SH-SY5Y (cell line): ENCODE data around the gene ZAR1L.

Experiments used
- GATA2 ChIP-seq: IDR thresholded peaks from 2 replicates; pipeline ENCODE4 v1.6.1; 2011; ENCODE audit warnings: mild to moderate bottlenecking, low read depth, low read length
- GATA3 ChIP-seq: IDR thresholded peaks from 2 replicates; pipeline ENCODE4 v1.6.1; 2011; ENCODE audit warnings: low read depth, mild to moderate bottlenecking, low read length, moderate library complexity

Gene ZAR1L

DNA sequence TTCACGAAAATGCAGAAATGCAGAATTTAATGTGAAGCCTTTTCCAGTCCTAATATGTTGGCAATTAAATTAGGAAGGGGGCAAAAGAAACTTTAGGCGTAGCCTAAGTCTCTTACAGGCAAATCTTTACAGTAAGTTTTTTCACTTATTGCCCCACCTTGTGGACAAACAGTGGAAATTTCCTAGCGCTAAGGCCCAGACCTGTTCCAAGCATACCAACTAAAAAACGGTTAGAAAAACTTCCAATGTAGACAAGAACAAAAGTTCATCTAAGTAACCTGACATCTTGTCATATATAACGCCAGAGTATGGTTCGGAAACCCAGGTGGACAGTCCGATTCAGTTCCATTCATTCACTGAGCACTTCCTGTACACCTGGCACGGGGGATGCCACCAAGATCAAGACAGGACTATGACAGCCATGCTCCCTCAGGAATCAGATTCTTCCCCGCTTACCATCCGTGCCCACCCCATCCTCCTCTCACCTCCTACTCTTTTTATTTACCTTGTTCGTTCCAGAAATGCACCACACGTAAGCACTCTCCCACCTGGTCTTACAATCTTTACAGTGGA lies 4.9 kb downstream of the ZAR1L start:
- TF ChIP-seq GATA2 (no peak), GATA3 (no peak)

DNA sequence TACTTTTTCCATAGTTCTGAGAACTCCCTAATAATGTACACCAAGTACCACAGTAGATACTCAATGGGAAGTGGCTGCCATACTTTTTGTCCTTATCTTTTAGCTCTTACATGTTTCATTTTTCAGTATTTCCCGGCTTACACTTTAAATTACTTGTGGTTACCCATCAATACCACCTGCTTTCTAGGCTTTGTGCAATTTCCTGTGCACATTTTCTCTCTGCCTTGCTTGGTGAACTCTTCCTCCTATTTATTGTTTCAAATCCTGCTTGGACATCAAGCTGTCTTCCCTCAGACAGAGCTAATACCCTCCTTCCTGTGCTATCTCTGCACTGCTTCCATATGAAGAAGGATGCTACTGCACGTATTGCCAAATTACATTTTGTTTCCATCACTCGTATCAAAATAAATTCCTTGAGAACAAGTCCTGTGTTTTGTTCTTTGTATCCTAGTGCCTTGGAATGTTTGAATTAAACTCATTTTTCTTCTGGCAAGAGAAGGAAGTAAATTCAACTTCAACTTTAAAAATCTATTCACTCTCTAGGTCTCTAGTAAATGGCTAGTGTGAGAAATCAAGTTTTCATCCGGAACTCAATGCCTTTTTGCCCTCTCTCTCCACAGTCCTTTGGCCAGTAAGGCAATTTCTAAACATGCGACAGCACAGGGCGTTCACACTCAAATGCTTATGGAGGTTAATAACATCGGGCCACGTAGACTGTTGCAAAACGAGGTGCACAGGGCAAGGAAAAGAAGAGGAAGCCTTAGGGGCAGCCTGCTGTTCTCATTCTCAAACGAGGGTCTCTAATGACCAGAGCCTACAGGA lies 5.6 kb downstream of the ZAR1L start:
- TF ChIP-seq GATA2 (no peak), GATA3 (no peak)

DNA sequence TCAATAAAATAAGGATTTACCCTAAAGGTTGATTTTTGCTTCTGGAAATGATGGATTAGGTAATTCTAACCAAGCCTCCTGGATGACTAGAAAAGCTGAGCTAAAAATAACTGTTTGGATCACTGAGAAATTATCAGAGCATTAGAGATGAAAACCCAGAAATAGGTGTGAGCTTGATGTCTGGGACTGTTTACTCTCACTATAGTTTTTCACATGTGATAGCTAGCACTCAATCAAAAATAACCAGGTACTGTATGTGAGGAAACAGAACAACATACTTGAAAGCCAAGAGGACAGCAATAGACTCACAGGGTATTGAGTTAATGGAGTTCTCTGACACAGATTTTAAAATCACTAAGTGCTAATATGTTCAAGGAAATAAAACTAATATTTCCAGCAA lies 9.5 kb downstream of the ZAR1L start:
- TF ChIP-seq GATA3 (no peak), GATA2 (no peak)

DNA sequence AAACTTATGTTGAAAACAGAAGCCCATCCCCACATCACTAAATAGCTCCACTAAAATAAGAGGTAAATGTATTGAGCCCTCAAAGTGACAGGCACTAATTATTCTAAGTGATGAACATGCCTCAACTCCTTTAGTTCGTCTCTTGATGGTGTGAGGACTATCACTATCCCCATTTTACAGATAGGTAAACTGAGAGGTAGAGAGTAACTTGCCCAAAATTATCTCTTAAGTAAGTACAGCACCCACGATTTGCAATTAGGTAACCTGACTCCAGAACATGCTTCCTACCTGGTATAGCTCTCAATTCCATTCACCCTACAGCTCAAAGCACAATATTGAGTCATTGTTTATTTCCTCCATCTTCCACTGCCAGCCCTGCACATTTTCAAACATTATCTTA lies 12.7 kb downstream of the ZAR1L start:
- no peak for TF ChIP-seq GATA2

DNA sequence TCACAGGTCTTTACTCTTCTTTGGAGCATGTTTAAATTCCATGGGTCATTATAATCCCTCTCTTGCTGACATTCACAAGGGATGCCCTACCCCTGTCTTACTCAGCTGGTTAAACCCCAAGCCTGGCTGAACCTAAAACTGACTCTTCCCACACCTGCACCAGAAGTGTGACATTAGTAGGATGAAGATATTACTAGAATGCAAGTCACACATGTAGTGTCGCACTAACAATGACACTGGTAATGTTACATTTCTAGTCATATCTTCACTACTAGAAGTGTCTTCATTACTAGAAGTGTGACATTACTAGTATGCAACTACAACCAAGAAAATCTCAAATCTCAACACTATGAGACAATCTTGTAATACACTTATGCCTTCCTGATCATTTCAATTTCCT lies 14.2 kb downstream of the ZAR1L start:
- TF ChIP-seq GATA3 (no peak), GATA2 (no peak)

DNA sequence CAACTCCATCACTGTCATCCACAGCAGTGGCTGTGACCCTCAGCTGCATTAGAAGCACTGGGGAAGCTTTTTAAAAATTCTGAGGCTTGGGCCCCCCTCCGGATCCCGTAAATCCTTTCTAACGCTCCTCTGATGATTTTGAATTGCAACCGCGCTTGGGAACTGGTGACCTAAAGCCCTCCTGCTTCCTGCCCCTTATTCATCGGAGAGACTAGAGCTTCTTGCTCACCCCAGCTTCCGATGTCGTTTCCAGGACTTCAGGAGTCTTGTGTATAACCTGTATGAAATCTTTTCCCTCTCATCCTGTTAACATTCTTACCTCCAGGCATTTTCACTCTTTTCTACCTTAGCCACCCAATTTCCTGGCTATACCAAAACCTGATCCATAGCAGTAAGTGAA lies 14.8 kb downstream of the ZAR1L start:
- TF ChIP-seq GATA2 (no peak), GATA3 (no peak)

DNA sequence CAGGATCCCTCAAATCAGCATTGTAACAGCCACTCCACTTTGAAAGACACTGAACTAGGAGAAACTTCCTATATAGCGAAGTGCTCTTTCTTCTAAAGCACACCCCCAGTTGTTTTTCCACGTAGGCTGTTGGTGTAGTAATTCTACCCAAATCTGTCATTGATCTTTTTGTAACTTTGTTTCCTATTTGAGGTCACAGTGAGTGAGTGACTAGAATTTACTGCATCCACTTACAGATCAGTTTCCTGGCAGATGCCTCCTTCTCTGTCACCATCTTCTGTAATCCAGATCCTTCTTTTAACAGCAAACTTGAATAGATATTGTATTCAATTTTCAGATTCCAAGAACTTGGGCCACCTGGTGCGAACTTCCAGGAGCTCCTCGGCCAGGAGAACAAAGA lies 15.3 kb downstream of the ZAR1L start:
- TF ChIP-seq GATA2, result no peak
- no peak for TF ChIP-seq GATA3

DNA sequence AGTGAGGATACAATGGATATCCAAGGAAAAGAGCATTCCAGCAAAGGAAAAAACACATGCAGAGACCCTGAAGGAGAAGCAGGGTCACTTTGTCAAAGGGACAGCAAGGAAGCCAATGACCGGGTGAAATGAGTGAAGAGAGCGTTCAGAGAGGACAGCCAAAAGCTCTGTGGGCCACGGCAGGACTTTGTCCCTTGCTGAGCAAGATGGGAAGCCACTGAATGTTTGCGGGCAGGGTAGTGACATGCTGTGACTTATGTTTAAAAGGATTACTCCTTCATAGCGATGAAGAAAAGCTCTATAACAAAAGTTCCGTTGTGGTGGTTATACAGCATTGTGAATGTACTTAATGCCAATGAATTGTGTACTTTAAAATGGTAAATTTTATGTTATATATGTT lies 16.5 kb downstream of the ZAR1L start:
- TF ChIP-seq GATA3, result no peak
- no peak for TF ChIP-seq GATA2

DNA sequence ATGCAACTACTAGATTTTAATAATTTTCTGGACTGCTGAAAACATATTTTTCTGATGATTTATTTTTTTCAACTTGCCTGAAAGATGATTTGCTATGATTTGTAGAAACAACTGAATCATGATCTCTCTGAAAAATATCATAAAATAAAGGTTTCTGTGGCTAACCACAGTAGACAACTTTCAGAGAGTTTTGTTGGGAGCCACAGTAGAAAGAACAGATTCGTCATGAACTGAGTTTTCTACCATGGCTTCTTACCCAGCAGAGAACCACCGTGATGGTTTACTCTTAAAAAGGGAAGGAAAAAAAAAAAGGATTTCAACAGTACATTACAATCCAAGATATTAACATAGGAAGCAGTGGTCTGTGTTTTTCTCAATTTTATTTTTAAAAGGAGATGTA lies 18.0 kb downstream of the ZAR1L start:
- no peak for TF ChIP-seq GATA3
- TF ChIP-seq GATA2, result no peak

DNA sequence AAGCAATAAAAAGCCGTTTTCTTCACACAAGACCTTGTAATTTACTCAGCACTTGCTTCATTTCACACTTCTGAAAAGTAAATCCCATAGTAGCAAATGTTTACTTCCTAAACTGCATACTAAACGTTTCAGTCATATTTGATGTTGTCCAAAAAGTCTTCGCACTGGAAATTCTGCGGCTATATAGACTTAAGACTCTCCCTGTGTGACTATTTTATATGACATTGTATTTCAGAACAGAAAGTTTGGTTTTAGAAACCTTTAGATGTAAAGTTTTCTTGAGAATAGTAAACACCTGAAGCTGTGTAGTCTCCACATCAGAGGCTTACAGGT lies 29.6 kb downstream of the ZAR1L start:
- TF ChIP-seq GATA3 (no peak), GATA2 (no peak)

DNA sequence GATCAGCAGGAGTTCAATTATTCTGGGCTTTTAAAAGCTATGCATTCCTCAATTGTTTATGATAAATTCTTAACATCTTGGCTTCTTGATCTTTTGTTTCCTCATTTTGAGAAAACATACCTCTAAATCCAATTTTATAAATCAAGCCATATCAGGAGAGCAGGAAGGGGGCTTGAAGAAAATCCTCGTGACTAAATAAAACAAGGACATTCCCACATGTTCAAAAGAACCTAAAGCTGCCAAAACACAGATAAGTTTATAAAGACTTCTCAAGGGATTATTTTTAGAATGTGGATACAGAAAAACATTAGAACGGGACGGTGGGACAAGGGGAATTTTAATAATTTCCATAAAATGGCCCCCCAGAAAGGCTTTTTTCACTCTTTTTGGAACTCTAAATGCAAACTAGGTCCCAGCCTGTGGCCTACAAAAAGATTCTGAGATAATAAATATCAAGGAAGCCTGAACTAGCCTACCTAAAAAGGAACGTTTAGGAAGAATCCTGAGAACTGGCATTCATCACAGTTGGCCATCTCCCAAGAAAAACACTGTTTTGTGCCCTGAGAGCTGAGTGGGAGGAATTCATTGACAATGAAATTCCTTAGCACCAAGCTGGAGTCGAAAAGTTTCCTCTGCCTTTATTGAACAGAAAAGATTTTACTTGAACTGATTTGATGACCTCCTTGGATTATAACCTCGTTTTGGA lies 30.1 kb downstream of the ZAR1L start:
- TF ChIP-seq GATA3 (no peak), GATA2 (no peak)

DNA sequence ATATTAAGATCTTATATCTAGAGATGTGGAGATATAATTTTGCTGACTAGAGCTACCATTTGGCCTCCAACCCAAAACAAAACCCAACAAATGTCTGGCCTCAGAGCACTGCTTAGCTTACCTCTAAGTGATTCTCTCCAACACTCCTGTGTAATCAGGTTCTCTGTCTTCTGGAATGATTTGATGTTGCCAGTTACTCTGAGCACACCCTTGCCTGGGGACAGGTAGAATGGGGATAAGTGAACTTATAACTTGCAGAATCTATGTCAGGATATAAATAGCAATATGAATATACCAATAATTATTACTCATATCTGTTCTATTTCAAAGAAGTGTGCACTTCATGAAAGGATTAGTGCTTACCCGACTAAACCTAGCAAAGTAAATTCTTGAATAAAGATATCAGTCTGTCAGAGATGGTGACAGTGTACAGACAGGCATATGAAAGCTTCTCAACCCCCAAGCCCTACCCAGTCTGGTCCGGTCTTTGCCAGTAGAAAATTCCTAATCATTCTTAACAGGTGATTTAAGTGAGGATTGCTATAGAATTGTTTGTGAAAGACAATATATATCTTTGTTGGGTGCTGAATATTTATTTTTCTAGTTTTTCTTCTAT lies 33.0 kb downstream of the ZAR1L start:
- TF ChIP-seq GATA2 (no peak), GATA3 (no peak)

DNA sequence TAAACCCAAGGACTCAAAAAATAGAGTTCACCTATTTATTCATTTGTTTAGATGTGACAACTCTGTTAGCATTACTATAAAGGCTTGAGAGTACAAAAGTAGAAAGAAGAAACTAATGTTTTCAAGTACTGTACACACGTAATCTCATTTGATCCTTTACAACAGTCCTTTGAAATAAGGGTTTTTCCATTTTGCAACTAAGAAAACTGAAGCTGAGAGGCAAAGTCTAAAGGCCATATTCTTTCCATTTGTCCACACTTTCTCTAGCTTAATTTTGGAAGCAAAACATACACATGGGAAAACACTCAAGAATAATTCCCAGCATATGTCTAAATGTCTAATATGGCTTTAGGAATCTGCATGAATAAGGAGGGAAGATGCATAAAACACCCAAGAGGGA lies 34.1 kb downstream of the ZAR1L start:
- no peak for TF ChIP-seq GATA2
- no peak for TF ChIP-seq GATA3

DNA sequence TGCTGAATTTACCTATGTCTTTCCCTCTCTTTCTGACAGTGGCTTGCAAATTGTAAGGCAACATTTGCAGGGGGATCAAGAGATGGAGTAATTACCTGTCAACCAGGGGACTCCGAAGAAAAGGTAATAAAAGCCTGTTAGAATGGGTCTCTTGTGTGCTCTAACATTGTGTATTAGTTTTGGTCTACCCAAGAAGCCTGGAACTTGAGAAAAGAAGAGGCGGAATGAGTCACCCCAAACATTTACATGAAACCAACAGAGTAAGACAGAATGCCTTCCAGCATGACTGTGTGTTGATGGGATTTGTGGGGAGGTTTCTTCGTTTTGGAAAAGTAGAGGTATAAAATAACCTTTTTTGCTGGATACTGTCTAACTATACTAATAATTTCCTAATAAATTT lies 36.7 kb downstream of the ZAR1L start:
- TF ChIP-seq GATA3, result no peak
- TF ChIP-seq GATA2, result no peak

DNA sequence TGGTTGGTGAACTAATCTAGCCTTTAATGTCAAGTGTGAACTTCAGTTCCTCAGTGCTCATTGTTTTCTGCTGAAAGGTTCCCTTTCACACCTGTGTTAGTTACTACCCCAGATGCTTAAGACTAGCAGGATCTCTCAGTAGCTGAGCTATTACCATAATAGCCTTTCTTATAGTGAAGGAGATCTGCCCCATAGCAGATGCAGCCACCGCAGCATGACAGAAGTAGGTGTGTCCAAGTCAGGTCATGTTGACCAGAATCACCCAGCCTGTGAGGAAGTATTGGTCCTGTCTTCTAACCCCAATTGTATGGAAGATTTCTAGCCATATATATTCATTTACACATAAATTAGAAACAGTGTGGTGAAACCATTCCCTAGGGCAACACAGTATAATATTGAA lies 37.3 kb downstream of the ZAR1L start:
- no peak for TF ChIP-seq GATA3
- TF ChIP-seq GATA2, result no peak
